IMR-90 (cell line): ENCODE results near the gene KCTD16. TPM values are rescaled to one million over a fixed set of nuclear protein-coding genes. Genes with fewer than 3 reads are reported as not detected.

Source experiments
- ATAC-seq: fragments of 200-7000 bp; cut with Tn5 transposase; 2 replicates; pipeline ENCODE4 v1.9.1; 2020; ENCODE audit warnings: low read depth, mild to moderate bottlenecking, moderate library complexity
- BruUV-seq: library from RNA; stranded (reverse); fragments of 400-500 nt; replicated peaks from 2 replicates; lab custom pipeline; 2021; lab: Mats Ljungman, UMichigan
- CTCF ChIA-PET: fragments of 300-600 bp; formaldehyde crosslinking; extraction: SDS; loops from one replicate; lab custom pipeline; 2021; ENCODE audit warnings: antibody characterized with exemption; lab: Yijun Ruan, JAX
- POLR2A ChIA-PET: fragments of 300-600 bp; sonication (Branson Sonifier 250); formaldehyde crosslinking; loops from one replicate; lab custom pipeline; 2022; ENCODE audit warnings: antibody characterized with exemption; ENCODE audit not compliant: unreplicated experiment; lab: Charles Lee
- DNase-seq: peaks from one replicate; pipeline ENCODE4 v3.0.0; 2013
- H2AFZ ChIP-seq: replicated peaks from 2 replicates; pipeline ENCODE3; 2013; ENCODE audit warnings: low read length, mild to moderate bottlenecking; ENCODE audit not compliant: poor library complexity
- H2AK5ac ChIP-seq: 2 replicates; pipeline ENCODE4 v1.6.1; 2013; ENCODE audit warnings: low read depth, low read length, inconsistent platforms
- H2AK9ac ChIP-seq: replicated peaks from 2 replicates; pipeline ENCODE3; 2013; ENCODE audit warnings: mild to moderate bottlenecking, low read depth, low read length, moderate library complexity; ENCODE audit not compliant: poor library complexity
- H2BK120ac ChIP-seq: 2 replicates; pipeline ENCODE4 v1.6.1; 2013; ENCODE audit warnings: low read depth, low read length, inconsistent platforms
- H2BK15ac ChIP-seq: 3 replicates; pipeline ENCODE4 v1.6.1; 2013; ENCODE audit warnings: low read depth, low read length, inconsistent platforms
- H2BK20ac ChIP-seq: 2 replicates; pipeline ENCODE4 v1.6.1; 2013; ENCODE audit warnings: low read depth, mild to moderate bottlenecking, inconsistent platforms, low read length, moderate library complexity
- H2BK5ac ChIP-seq: 2 replicates; pipeline ENCODE4 v1.6.1; 2013; ENCODE audit warnings: mild to moderate bottlenecking, low read depth, low read length, inconsistent platforms; ENCODE audit not compliant: poor library complexity, severe bottlenecking
- H3K14ac ChIP-seq: replicated peaks from 2 replicates; pipeline ENCODE4 v1.6.1; 2013; ENCODE audit warnings: low read depth, low read length, inconsistent platforms
- H3K18ac ChIP-seq: 2 replicates; pipeline ENCODE4 v1.6.1; 2013; ENCODE audit warnings: low read depth, low read length, control low read depth
- H3K23ac ChIP-seq: 2 replicates; pipeline ENCODE4 v1.6.1; 2013; ENCODE audit warnings: low read depth, low read length, inconsistent platforms
- H3K27ac ChIP-seq: 2 replicates; pipeline ENCODE4 v1.5.1; 2013; ENCODE audit warnings: mild to moderate bottlenecking, control low read depth, low read length; ENCODE audit not compliant: insufficient read depth
- H3K27me3 ChIP-seq: 2 replicates; pipeline ENCODE4 v1.6.1; 2013; ENCODE audit warnings: low read length; ENCODE audit not compliant: control insufficient read depth, insufficient read depth
- H3K36me3 ChIP-seq: 2 replicates; pipeline ENCODE4 v1.6.1; 2013; ENCODE audit warnings: low read length, mixed read lengths; ENCODE audit not compliant: control insufficient read depth, insufficient read depth
- H3K4ac ChIP-seq: 2 replicates; pipeline ENCODE4 v1.6.1; 2013; ENCODE audit warnings: low read depth, low read length, inconsistent platforms
- H3K4me1 ChIP-seq: 2 replicates; pipeline ENCODE4 v1.6.1; 2013; ENCODE audit warnings: low read length, mixed read lengths; ENCODE audit not compliant: control insufficient read depth, insufficient read depth
- H3K4me2 ChIP-seq: 2 replicates; pipeline ENCODE4 v1.6.1; 2013; ENCODE audit warnings: low read depth, mild to moderate bottlenecking, control low read depth, low read length, moderate library complexity
- H3K4me3 ChIP-seq: 2 replicates; pipeline ENCODE4 v1.5.1; 2013; ENCODE audit warnings: low read depth, mild to moderate bottlenecking, control low read depth, low read length, moderate library complexity; ENCODE audit not compliant: insufficient read depth
- H3K56ac ChIP-seq: 2 replicates; pipeline ENCODE4 v1.6.1; 2013; ENCODE audit warnings: low read length, inconsistent platforms; ENCODE audit not compliant: insufficient read depth; ENCODE audit errors: extremely low read depth
- H3K79me1 ChIP-seq, 2 experiments: 2 replicates each; pipeline ENCODE4 v1.6.1; 2013; ENCODE audit warnings: low read length in 2 of 2, inconsistent platforms in 1 of 2, low read depth in 1 of 2
- H3K9ac ChIP-seq: 2 replicates; pipeline ENCODE4 v1.6.1; 2013; ENCODE audit warnings: low read depth, low read length, control low read depth
- H3K9me1 ChIP-seq: 2 replicates; pipeline ENCODE4 v1.6.1; 2013; ENCODE audit warnings: low read length, inconsistent platforms; ENCODE audit not compliant: insufficient read depth
- H3K9me3 ChIP-seq: 2 replicates; pipeline ENCODE4 v1.6.1; 2013; ENCODE audit warnings: low read length; ENCODE audit not compliant: control insufficient read depth, insufficient read depth
- H4K20me1 ChIP-seq: 2 replicates; pipeline ENCODE4 v1.6.1; 2013; ENCODE audit warnings: low read length, inconsistent platforms; ENCODE audit not compliant: insufficient read depth
- H4K5ac ChIP-seq: 2 replicates; pipeline ENCODE4 v1.6.1; 2013; ENCODE audit warnings: mild to moderate bottlenecking, low read depth, low read length, control low read depth
- H4K8ac ChIP-seq, 2 experiments: 2 replicates each; pipeline ENCODE4 v1.6.1; 2013; ENCODE audit warnings: low read depth in 2 of 2, low read length in 2 of 2, control low read depth in 1 of 2, inconsistent platforms in 1 of 2
- H4K91ac ChIP-seq: 2 replicates; pipeline ENCODE4 v1.6.1; 2013; ENCODE audit warnings: low read depth, low read length, inconsistent platforms; ENCODE audit not compliant: insufficient read depth
- ELK1 ChIP-seq: fragments of 150-350 bp; IDR thresholded peaks from 2 replicates; pipeline ENCODE4 v1.6.1; 2016; ENCODE audit warnings: low read depth, mild to moderate bottlenecking, low read length, moderate library complexity, borderline replicate concordance
- MXI1 ChIP-seq: IDR thresholded peaks from 2 replicates; pipeline ENCODE4 v1.6.1; 2012; ENCODE audit warnings: low read depth, mild to moderate bottlenecking, low read length, moderate library complexity, borderline replicate concordance
- WGBS, 2 experiments: methylation state at CpG; one replicate each; pipeline versions ENCODE4 v1.1.5 to v1.1.7; 2013; ENCODE audit warnings: missing lambda C conversion rate in 2 of 2; ENCODE audit not compliant: insufficient read length in 1 of 2; ENCODE audit errors: extremely low coverage in 2 of 2; 5-methylcytosine and 5-hydroxymethylcytosine counted together
- dilution Hi-C: fragments of 300-500 bp; cut with HindIII; formaldehyde crosslinking; loops from one replicate; pipeline ENCODE4 v1.14.3; 2018; ENCODE audit warnings: low sequenced_read_pairs; ENCODE audit not compliant: unreplicated experiment
- in situ Hi-C: fragments of 300-500 bp; cut with MboI; formaldehyde crosslinking; loops from 3 replicates; pipeline ENCODE4 v1.14.3; 2019; ENCODE audit warnings: low sequenced_read_pairs, inconsistent platforms, mixed read lengths
- intact Hi-C: fragments of 100-400 bp; cut with micrococcal nuclease; formaldehyde crosslinking; loops from 2 replicates; pipeline ENCODE4 v1.10.0; 2022
- polyA plus RNA-seq, 3 experiments: library from polyadenylated mRNA; depleted of rRNA; stranded (reverse); fragments of >200 nt; gene quantifications; 2 replicates each; pipeline ENCODE4 v1.2.3, GENCODE V29; 2012; ENCODE audit warnings: low replicate concordance in 1 of 3
- total RNA-seq: library from RNA; depleted of rRNA; stranded (reverse); fragments of >200 nt; gene quantifications from 2 replicates; pipeline ENCODE4 v1.2.3, GENCODE V29; 2012

KCTD16 gene
- total and polyA plus RNA-seq, 2 of the 4 experiments (the other 2 are of a cell fraction): 0.43 to 1.1 TPM

GRCh38 chr5:144236499-144236898, 65.8 kb downstream of the KCTD16 start:
- H3K56ac ChIP-seq: no peak overlapping the region
- no peak overlapping the region for H2BK20ac ChIP-seq
- H3K9ac ChIP-seq: no peak overlapping the region
- no peak overlapping the region for H3K14ac ChIP-seq
- H4K8ac ChIP-seq: no peak overlapping the region
- intact Hi-C loops: no loop called here
- H2BK5ac ChIP-seq: no peak overlapping the region
- H2BK120ac ChIP-seq: no peak overlapping the region
- ChIA-PET CTCF (no interaction called here), POLR2A (no interaction called here)
- H2AFZ ChIP-seq: no peak overlapping the region
- no peak overlapping the region for H3K27ac ChIP-seq
- H3K23ac ChIP-seq: no peak overlapping the region
- no CpG with 5 or more reads among the region's 2 CpGs for WGBS, 2 experiments
- no peaks in the 10 kb centered on the region for H3K79me1 ChIP-seq
- no TSS peak for BruUV-seq
- peak; percentile 37; the same call in 1 of the 2 replicates for ATAC-seq
- no peak for DNase-seq
- H3K18ac ChIP-seq: no peak overlapping the region
- no peaks in the 10 kb centered on the region for H3K4me1 ChIP-seq
- H4K5ac ChIP-seq: no peak overlapping the region
- H2BK15ac ChIP-seq: no peak overlapping the region
- no peak overlapping the region for H2AK9ac ChIP-seq
- no peak for TF ChIP-seq ELK1
- TF ChIP-seq MXI1: no peak
- H4K91ac ChIP-seq: no peak overlapping the region
- no peaks in the 10 kb centered on the region for H3K36me3 ChIP-seq
- H3K4me2 ChIP-seq: no peak overlapping the region
- dilution Hi-C loops: no loop called here
- no peaks in the 10 kb centered on the region for H3K9me1 ChIP-seq
- peaks cover 1% of the 10 kb centered on the region; the same call in 1 of the 2 replicates for H3K27me3 ChIP-seq
- H4K20me1 ChIP-seq: no peaks in the 10 kb centered on the region
- no peak overlapping the region for H2AK5ac ChIP-seq
- in situ Hi-C loops: no loop called here
- no peaks in the 10 kb centered on the region for H3K9me3 ChIP-seq
- no peak overlapping the region for H3K4ac ChIP-seq
- no peak overlapping the region for H3K4me3 ChIP-seq
